SHP77 (cell line): Measurements from ENCODE around the gene WDR20.
"Not testable (repeated sequence)": the region's sequence is repeated elsewhere in the genome, so short reads cannot be mapped to it uniquely, and the experiment has no call there.

ENCODE experiments used
- DNase-seq, 2 experiments: peaks; one replicate each; lab custom pipeline; 2025; lab: John Stamatoyannopoulos, UW

Gene WDR20, protein sequence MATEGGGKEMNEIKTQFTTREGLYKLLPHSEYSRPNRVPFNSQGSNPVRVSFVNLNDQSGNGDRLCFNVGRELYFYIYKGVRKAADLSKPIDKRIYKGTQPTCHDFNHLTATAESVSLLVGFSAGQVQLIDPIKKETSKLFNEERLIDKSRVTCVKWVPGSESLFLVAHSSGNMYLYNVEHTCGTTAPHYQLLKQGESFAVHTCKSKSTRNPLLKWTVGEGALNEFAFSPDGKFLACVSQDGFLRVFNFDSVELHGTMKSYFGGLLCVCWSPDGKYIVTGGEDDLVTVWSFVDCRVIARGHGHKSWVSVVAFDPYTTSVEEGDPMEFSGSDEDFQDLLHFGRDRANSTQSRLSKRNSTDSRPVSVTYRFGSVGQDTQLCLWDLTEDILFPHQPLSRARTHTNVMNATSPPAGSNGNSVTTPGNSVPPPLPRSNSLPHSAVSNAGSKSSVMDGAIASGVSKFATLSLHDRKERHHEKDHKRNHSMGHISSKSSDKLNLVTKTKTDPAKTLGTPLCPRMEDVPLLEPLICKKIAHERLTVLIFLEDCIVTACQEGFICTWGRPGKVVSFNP

DNA sequence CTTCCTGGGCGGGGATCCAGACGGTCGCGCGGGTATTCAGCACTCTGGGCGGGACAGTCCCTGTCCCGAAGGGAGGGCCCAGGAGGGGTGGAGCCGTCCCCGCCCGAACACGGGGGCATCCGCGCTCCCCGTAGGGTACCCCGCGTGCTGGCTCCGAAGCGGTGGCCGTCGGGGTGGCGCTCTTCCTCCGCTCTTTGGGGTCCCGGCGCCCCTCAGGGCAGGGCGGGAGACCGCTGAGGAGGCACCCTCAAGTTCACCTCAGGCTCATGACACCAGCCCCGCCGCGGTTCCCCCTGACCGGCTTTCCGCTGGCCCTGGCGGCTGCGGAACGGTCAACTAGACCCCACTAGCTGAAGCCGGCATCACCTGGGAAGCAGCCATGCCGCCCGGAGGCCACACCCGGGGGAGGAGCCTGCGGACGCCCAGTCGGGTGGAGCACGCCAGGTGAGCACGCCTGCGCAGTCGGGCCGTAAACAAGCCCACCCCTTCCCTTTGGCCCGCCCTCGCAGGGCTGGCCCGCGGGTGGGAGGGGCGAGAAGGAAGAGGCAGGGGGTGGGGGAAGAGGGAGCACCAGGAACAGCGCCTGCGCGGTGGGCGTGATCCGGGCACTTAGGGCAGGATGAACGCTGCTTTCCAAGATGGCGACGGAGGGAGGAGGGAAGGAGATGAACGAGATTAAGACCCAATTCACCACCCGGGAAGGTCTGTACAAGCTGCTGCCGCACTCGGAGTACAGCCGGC is at the start of gene WDR20:
Gene WDR20 (plus strand): TSS at position 612 of the 741 bp plus-strand sequence. CDS start 27 bp downstream, at position 639.
- peak; percentile 95 to 96 for DNase-seq

DNA sequence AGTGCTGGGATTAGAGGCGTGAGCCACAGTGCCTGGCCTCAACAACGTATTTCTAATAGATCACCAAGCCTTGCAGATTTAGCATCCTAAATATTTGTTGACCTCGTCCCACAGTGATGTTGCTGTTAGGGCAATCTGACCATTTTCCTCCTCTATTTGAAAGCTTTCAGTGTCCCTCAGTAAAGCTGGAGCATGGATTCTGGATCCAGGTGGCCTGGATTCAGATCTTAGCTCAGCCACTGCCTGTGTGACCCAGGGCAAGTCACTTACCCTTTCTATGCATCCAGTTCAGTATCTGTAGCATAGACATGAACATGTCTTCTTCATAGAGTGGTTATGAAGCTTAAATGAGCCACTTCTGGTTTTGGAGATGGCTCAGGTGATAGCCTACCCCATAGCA is 49.0 kb upstream of the WDR20 start:
- no peak for DNase-seq

DNA sequence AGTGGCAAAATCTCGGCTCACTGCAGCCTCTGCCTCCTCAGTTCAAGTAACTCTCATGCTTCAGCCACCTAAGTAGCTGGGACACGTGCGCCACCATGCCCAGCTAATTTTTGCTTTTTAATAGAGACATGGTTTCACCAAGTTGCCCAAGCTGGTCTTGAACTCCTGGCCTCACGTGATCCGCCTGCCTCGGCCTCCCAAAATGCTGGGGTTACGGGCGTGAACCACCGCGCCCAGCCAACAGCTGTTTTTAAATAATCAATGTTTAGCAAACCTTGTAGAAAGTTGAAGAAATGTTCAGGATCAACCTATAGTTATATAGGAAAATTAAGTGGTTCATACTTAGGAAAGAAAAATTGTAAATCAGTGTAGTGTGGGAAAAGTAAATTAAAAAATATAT is 46.9 kb upstream of the WDR20 start:
- DNase-seq: no peak

DNA sequence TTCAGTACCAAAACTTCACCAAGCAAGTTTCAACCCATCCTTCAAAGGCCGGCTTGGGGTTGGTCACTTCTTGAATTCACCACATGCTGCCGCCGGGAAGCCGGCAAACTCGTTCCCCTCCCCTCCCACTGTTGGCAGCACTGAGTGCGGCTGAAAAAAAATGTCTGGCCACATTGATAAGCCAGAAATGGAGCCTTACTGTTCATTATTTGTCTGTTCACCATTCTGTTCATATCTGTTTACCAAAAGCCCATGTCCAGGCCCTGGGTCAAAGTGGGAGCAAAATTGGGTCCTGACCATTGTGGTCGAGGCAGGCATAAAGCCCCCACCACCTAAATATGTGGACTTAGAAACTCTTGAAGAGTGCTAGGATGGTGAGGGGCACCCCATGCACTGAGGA is 45.6 kb upstream of the WDR20 start:
- no peak for DNase-seq

DNA sequence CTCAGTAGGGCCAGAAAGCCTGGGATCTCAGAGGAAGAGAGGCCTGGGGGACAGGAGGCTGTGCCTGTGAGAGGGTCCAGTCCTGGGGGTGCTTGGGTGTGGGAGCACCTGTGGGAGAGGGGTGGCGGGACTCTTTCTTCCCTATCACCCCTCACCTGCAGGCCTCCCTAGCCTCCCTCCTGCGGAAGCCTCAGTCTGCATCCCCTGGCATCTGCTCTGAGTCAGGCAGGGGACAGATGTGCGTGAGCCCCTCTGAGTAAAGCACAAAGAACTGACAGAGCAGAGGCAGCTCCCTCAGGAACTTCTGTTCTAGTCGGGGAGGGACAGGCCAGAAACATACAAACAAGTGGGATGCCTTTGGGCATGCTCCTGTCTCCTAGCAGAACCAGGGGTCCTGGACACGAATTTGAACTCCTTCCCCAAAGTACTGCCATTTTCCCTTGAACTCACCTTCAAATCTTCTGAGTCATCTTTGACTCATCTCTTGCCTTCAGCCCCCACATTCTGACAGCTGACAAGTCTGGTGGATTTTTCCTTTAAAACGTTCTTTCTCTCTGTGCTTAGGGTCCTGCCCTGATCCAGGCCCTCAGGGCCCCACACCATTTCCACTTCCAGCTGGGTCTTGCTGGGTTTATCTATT is 44.3 kb upstream of the WDR20 start:
- no peak for DNase-seq

DNA sequence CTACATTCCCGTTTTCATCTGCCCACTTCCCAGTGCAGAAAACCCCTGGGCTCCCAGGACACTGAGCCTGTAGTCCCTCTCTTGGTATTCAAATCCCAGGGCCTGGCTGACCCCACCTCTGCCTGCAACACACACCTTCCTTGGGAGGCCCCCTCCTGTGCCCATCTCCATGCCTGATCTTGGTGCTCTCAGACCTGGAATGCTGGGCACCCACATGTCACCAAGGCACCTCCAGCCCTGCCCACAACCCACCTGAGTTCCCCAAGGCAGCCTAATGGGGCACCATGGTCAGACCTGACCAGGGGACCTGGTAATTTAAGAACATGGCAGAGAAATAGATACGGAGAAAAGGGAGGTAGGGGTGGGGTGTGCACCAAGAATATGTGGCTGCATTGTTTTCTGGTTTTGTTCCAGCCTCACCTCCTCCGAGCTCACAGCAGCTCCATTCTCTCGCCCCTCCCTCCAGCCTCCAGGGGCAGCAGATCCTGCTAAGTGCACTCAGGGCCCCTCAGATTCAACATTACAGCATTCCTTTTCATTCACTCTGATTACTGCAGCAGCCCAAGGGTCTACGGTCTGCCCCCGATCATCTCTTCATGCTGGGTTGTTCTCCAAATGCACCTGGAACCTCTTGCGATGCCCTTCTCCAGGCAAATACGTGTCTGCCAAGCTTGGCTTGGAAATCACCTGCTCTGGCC is 43.7 kb upstream of the WDR20 start:
- no peak for DNase-seq

DNA sequence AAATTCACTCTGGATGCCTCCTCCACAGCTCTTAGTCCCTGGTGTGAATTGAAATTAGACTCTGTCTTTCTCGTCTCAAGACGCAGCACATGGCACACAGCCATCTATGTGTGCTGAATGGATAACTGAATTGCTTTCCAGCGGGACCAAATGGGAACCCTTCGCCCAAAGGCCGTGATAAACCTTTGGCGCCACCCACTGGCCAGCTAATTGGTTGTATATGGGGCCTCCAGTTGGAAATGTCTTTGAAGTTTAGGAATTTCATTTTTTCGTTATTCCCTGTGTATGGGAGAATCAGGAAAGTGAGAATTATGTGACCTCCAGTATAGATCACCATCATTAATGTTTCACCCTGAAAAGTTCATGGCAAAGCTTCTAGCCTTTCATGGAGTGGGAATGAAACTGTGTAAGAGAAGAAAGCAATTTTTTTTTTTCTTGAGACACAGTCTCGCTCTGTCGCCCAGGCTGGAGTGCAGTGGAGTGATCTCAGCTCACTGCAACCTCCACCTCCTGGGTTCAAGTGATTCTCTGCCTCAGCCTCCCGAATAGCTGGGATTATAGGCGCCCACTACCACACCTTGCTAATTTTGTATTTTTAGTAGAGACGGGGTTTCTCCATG is 43.0 kb upstream of the WDR20 start:
- peak; percentile 69 to 75 for DNase-seq

DNA sequence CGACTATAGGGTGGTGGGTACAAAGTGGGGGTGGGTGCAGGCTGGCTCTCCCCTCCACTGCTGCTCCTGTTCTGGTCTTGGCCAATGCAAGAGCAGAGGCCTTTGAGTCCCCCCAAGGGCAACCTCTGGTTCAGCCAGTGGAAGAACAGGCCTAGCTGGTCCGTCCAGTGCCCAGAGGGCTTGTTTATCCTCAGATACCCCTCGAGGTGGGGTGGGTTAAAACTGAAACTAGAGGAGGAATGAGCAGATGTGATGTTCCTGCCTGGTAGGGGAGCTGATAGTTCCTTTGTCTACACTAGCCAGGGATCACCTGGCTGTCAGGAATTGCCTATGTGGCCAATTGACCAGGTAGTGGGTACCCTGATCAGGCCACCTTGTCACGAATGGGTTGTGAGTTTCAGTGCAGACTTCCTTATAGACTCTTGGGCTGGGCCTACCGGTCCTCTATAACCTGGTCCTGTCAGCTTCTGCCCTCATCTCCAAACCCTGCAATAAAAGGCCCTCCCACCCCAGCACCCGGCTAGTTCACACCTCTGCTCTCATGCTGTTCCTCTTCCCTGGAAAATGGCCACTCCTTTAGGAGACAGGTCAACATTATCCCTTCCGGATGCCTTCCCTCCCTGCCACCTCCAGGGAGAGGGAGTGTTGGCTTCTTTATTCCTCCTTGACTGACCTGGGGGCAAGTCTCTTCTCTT is 42.1 kb upstream of the WDR20 start:
- DNase-seq: no peak

DNA sequence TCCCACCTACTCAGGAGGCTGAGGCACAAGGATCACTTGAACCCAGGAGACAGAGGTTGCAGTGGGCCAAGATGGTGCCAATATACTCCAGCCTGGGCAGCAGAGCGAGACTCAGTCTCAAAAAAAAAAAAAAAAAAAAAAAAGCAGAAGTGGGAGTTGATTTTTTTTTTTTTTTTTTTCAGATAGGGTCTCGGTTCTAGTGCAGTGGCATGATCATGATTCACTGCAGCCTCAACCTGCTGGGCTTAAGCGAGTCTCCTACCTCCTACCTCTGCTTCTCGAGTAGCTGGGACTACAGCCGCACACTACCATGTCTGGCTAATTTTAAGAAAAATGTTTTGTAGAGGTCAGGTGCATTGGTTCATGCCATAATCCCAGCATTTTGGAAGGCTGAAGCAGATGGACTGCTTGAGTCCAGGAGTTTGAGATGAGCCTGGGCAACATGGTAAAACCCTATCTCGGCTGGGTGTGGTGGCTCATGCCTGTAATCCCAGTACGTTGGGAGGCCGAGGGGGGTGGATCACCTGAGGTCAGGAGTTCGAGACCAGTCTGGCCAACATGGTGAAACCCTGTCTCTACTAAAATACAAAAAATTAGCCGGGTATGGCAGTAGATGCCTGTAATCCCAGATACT is 36.5 kb upstream of the WDR20 start:
- DNase-seq: no peak

DNA sequence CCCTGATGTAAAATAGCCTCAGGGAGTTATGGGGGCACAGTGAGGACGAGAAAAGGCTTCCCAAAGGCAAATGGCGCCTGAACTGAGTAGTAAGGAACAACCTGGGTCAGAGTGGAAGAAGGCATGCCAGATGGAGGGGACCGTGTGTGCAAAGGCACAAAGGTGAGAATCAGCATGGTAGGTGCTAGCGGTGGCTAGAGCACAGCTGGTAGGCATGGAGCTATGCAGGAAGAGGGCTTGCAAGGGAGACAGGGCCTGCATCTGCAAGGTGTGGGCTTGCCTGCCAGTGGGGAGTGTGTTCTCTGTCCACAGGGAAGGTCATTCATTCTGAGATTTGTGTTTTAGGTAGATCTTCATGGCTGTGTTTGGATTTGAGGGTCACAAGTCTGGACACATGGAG is 34.3 kb upstream of the WDR20 start:
- DNase-seq: no peak

DNA sequence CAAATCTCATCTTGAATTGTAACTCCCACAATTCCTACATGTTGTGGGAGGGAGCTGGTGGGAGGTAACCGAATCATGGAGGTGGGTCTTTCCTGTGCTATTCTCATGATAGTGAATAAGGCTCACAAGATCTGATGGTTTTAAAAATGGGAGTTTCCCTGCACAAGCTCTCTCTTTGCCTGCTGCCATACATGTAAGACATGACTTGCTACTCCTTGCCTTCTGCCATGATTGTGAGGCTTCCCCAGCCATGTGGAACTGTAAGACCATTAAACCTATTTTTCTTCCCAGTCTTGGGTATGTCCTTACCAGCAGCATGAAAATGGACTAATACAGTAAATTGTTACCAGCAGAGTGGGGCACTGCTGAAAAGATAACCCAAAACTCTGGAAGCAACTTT is 30.4 kb upstream of the WDR20 start:
- DNase-seq: not testable (repeated sequence)

DNA sequence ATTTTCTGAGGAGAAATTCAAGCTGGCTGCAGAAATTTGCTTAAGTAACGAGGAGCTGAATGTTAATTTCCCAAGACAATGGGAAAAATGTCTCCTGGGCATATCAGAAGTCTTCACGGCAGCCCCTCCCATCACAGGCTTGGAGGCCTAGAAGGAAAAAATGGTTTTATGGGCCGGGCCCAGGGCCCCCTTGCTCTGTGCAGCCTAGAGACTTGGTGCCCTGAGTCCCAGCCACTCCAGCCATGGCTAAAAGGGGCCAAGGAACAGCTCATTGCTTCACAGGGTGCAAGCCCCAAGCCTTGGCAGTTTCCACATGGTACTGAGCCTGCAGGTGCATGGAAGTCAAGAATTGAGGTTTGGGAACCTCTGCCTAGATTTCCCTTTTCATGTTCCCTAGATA is 28.6 kb upstream of the WDR20 start:
- DNase-seq: no peak

DNA sequence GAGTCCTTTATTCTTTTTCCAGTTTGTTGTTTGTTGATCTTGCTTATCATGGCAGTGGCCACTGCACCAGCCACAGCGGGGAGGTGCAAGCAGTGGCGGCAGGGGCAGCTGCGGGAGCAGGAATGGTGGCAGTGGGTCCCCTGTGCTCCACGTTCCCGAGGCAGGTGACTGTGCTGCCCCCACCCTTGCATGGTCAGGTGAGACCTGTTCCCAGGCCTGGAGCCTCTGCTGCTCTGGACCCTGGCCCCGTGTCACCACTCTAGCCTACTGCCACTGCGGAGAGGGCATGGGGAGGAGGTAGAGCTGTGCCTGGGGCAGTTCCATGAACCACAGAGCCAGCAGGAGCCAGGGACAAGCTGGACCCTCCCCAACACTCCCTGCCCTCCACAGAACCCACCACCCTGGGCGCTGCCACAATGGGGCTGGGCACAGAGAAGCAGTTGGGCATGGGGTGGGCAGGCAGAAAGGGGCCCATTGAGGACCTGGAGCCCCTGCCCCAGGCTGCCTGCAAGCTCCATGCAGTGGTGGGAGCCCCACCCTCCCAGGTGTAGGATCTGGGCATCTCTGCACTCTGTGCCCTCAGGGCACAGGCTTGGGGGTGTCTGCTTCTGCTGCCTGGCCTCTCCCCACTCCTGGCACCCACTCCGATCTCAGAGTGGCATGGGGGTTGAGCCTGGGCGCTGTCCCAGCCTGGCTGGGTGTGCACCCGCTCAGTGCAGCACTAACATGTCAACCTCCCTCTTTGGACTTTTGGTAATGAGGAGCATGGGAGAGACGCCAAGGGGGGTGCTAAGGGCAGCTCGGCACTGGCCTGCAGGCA is 23.1 kb upstream of the WDR20 start:
- no peak for DNase-seq

DNA sequence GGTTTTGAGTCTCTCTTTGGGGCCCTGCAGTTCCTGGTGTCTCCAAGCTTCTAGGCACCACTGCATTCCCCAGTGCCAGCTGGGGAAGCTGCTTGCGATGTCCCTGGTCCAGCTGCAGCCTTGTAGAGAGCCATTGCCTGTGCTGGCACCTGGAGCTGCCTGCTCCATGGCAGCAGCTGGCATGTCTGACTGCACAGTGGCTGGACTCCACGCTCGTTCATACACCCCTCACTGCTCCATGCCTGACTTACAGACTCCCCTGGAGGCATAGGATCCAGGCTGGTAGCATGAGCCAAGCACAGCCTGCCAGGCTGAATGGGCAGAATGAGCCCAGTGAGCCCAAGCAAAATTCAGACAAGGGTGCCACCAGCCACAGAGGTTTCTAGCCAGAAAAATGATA is 21.8 kb upstream of the WDR20 start:
- DNase-seq: no peak

DNA sequence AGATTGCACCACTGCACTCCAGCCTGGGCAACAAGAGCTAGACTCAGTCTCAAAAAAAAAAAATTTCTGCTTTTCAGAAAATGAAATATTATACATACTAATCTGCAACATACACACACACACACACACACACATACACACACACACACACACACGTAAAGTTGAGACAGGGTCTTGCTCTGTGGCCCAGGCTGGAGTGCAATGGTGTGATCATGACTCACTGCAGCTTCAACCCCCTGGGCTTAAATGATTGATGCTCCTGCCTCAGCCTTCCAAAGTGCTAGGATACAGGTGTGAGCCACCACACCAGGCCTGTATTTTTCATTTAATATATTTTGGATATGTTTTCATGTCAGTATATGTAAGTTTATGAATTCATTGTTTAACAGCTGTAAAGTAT is 18.8 kb upstream of the WDR20 start:
- DNase-seq: no peak

DNA sequence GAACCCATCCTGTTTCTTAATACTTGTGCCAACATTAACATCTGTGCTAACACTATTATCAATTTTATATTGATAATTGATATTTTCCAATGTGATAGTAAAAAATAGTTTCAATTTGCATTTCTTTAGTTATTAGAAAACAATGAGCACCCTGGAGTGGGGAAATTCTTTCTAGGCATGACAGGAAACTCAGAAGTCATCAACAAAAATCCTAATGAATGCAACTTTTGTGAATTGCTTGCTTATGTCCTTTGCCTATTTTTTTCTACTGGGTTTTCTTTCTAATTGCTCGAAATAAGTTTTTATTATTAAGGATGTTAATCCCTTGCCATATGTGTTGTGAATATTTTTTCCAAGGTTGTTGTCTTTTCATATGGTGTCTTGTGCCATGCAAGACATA is 18.1 kb upstream of the WDR20 start:
- no peak for DNase-seq

DNA sequence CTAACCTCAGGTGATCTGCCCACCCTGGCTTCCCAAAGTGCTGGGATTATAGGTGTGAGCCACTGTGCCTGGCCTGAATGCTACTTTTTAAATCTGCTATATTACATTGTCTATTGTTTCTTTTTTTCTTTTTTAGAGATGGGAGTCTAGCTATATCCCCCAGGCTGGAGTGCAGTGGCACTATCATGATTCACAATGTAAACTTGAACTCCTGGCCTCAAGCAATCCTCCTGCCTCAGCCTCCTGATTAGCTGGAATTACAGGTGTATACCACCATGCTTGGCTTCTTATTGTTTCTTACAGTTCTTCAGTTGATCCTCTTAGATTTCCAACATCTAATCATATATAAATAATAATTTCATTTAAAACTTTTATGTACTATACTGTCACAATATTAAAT is 15.3 kb upstream of the WDR20 start:
- DNase-seq: no peak

DNA sequence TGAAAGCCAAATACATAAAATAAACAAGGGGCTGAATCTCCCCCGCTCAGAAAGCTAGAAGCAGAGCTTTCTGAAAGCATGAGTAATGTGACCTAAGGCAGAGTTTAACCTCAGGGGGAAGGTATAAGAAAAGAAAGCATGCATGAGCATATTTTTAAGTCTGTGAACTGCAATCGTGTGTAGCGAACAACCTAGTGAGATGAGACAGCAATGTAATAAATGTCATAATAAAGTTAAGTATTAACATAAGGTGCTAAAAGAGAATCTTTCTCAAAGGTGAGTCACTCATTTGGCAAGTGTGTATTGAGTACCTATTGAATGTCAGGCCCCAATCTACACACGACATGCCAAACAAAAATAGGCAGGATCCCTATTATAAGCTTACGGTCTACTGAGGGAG is 14.2 kb upstream of the WDR20 start:
- DNase-seq: no peak

DNA sequence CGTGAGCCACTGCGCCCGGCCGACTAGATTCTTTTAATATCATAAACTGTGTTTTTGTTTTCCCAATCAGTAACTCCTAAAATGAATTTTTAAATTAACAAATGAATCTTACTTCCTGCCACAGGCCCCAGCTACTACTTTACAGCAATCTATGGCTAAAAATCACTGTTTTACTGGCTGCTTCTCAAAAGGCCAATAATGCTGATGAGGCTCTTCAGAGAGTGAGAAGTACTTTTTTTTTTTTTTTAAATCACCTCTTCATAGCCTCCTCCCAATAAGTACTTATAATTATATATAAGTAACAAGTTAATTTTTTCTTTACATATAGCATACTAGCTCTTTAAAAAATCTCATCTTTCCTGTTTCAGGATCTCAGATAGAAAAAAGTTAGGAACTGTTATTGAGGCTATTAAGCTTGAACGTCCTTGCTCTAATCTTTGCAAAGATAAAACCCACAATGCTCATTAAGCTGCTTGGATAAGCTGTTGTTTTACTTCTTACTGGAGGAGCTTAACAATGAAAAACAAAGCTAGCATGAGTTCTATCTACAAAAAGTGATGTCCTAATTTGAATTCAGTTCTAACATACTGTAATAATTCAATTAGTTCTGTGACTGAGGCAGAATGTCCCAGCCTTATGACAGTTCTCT is 12.8 kb upstream of the WDR20 start:
- no peak for DNase-seq
